ENCODE results near the gene GRB2.

Gene GRB2

GRCh38 chr17:75394332-75394918 lies 11.1 kb downstream of the GRB2 start:
- no peak for DNase-seq (ENCODE audit: extremely low read depth, insufficient read length)
- H3K27me3 ChIP-seq (replicated peaks; ENCODE audit: control insufficient read depth, insufficient read depth, low read length) = no peaks in the 10 kb centered on the region
- TF ChIP-seq, protein P1, sequence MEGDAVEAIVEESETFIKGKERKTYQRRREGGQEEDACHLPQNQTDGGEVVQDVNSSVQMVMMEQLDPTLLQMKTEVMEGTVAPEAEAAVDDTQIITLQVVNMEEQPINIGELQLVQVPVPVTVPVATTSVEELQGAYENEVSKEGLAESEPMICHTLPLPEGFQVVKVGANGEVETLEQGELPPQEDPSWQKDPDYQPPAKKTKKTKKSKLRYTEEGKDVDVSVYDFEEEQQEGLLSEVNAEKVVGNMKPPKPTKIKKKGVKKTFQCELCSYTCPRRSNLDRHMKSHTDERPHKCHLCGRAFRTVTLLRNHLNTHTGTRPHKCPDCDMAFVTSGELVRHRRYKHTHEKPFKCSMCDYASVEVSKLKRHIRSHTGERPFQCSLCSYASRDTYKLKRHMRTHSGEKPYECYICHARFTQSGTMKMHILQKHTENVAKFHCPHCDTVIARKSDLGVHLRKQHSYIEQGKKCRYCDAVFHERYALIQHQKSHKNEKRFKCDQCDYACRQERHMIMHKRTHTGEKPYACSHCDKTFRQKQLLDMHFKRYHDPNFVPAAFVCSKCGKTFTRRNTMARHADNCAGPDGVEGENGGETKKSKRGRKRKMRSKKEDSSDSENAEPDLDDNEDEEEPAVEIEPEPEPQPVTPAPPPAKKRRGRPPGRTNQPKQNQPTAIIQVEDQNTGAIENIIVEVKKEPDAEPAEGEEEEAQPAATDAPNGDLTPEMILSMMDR (IDR thresholded peaks at IDR 0.05; ENCODE audit: insufficient read depth, low read length, poor library complexity, severe bottlenecking) = no peak
- H3K36me3 ChIP-seq (ENCODE audit: control insufficient read depth, insufficient read depth, low read length) = 0 out of 2 replicates have a peak, but pooled peaks cover 2% of the 10 kb centered on the region
- peak overlapping the region; percentile 63 for H3K4me3 ChIP-seq (replicated peaks; ENCODE audit: low read depth, low read length)

DNA sequence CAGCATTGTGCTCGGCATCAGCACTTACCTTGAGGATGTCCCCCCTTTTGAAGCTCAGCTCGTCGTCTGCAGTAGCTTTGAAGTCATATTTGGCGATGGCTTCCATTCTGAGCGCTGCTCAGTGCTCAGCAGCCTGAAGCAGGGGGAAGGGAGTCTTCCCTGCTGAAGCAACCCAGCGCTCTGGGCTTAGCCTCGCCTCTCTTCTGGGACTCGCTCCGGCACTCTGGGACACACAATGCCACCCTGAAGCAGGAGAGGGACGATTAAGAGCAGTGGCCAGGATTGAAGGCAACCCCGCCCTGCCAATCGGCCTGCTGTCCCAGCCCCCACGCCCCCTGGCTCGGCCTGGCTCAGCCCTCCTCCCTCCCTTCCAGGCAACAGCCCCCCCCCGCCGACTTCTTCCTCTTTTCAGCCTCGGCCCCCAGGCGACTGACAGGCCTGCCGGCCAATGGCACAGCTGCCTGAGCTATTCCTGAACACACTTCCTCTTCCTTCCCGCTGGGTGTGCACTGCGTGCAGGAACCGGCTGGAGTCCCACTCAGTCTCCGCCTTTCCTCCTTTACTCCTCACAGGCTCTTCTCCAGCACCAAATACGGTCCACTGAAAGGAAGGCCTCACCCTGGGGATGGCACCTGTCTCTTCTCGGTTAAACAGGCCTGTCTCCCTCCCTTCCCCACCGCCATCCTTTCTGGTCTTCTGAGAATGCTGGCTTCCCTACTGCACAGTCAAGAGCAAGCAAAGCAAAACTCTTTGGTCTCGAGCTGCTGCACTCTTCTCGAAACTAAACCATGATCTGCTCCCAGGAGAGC lies 11.8 kb downstream of the GRB2 start:
- Histone ChIP-seq H3K27me3 (replicated peaks; ENCODE audit: control insufficient read depth, insufficient read depth, low read length) (no peaks in the 10 kb centered on the region), H3K36me3 (ENCODE audit: control insufficient read depth, insufficient read depth, low read length) (peaks cover 3% of the 10 kb centered on the region; the same call in 1 of the 2 replicates), H3K4me3 (replicated peaks; ENCODE audit: low read depth, low read length) (peak overlapping the region; percentile 63)
- peak; percentile 91 for DNase-seq (ENCODE audit: extremely low read depth, insufficient read length)
- TF ChIP-seq, protein P1 (IDR thresholded peaks at IDR 0.05; ENCODE audit: insufficient read depth, low read length, poor library complexity, severe bottlenecking) = no peak

DNA sequence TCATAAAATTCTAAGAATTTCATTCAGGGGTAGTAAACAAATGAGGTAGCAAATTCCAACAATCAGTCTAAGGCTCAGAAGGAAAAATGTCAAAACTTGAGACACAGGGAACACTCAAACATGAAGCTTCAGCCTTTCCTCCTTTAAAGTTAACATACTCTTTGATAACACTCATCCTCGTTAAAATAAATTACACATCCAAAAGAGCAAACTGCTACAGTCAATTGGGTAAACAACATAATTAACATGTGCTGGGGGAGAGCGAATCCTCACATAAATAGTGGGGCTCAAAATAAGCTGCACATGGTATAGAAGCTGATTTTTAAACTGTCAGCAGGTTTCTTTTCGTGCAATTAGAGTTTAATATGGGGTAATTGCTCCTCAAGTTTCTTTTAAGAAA lies 12.9 kb downstream of the GRB2 start:
- no peak for DNase-seq (ENCODE audit: extremely low read depth, insufficient read length)
- TF ChIP-seq, protein P1 (IDR thresholded peaks at IDR 0.05; ENCODE audit: insufficient read depth, low read length, poor library complexity, severe bottlenecking) = no peak
- Histone ChIP-seq H3K36me3 (ENCODE audit: control insufficient read depth, insufficient read depth, low read length) (peaks cover 3% of the 10 kb centered on the region), H3K4me3 (replicated peaks; ENCODE audit: low read depth, low read length) (no peak overlapping the region), H3K27me3 (replicated peaks; ENCODE audit: control insufficient read depth, insufficient read depth, low read length) (no peaks in the 10 kb centered on the region)

- H3K36me3 ChIP-seq (ENCODE audit: control insufficient read depth, insufficient read depth, low read length) = peaks cover 3% of the 10 kb centered on the region
- no peak for DNase-seq (ENCODE audit: extremely low read depth, insufficient read length)
- no peak overlapping the region for H3K4me3 ChIP-seq (replicated peaks; ENCODE audit: low read depth, low read length)
- no peaks in the 10 kb centered on the region for H3K27me3 ChIP-seq (replicated peaks; ENCODE audit: control insufficient read depth, insufficient read depth, low read length)
- TF ChIP-seq, protein P1 (IDR thresholded peaks at IDR 0.05; ENCODE audit: insufficient read depth, low read length, poor library complexity, severe bottlenecking) = no peak
Observed at GRCh38 chr17:75390982-75391381, 14.5 kb downstream of the GRB2 start.

DNA sequence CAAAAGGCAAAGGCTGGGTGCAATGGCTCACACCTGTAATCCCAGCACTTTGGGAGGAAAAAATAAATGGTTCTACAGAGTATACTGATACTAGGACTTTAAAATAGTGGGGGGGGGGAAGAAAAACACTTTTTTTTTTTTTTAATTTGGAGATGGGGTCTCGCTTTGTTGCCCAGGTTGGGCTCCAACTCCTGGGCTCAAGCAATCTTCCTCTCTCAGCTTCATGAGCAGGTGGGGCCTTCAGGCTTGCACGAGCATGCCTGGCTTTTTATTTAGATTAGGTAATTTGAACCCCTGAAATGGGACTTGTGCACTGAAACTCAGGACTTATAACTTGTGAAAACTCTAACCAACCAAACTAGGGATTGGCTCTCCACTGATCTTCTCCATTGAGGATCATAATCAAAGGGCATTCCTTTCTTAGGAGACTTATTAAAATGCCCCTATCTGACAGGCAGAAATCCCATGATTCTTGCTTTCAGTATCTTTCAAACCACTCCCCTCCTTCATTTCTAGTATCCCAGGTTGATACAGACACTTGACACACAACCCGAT lies 16.9 kb downstream of the GRB2 start:
- H3K4me3 ChIP-seq (replicated peaks; ENCODE audit: low read depth, low read length) = no peak overlapping the region
- TF ChIP-seq, protein P1 (IDR thresholded peaks at IDR 0.05; ENCODE audit: insufficient read depth, low read length, poor library complexity, severe bottlenecking) = no peak
- no peak for DNase-seq (ENCODE audit: extremely low read depth, insufficient read length)
- H3K36me3 ChIP-seq (ENCODE audit: control insufficient read depth, insufficient read depth, low read length) = peaks cover 3% of the 10 kb centered on the region
- no peaks in the 10 kb centered on the region for H3K27me3 ChIP-seq (replicated peaks; ENCODE audit: control insufficient read depth, insufficient read depth, low read length)
